NCI-H2171 (cell line): ENCODE data around the gene PRPF40A.

ENCODE experiments used
- DNase-seq: peaks from one replicate; lab custom pipeline; 2025; lab: John Stamatoyannopoulos, UW

PRPF40A gene

DNA sequence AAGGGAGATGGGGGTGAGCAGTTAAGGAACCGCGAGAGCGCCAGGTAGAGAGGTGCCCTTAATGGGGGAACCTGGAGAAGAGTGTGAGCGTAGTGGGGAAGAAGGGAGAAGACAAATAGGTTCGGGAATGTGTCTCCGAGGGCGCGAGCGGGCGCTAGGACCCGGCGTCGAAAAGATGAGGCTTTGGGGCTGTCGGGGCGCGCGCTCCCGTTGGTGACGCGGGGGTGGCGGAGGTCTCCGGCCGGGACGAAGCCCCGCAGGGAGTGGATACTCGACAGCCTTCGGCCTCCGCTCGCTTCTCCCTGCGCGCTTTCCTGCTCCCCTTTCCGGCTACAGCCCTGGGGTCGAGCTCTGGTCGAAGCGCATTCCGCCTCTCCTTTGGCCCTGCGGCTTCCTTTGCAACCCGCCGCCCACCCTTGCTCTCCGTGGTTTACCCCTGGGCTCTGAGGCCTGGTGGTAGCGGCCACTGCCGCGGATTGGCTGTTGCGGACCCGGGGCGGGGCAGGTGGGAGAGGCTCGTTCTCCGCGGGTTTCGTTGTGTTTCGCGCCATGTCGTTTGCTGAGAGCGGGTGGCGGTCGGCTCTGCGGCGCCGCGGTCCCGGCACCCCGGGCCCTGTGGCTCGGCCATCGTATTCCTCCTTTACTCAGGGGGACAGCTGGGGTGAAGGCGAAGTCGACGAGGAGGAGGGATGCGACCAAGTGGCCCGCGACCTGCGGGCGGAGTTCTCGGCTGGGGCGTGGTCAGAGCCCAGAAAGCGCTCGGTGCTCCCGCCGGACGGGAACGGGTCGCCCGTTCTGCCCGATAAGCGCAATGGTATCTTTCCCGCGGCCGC, 1.0 kb upstream of the PRPF40A start, which contains the start of gene ARL6IP6:
TSS of gene ARL6IP6 (plus strand) at position 545 of the 833 bp plus-strand sequence. CDS start at position 550, 5 bp downstream.
- peak; percentile 92 for DNase-seq

- DNase-seq, result peak; percentile 24
These were observed 445 bp downstream of the PRPF40A start for GRCh38 chr2:152716805-152717227.

GRCh38 chr2:152715854-152716428, 1.3 kb downstream of the PRPF40A start:
- no peak for DNase-seq

- DNase-seq, result no peak
These were observed 2.1 kb downstream of the PRPF40A start for GRCh38 chr2:152715112-152715511.

DNA sequence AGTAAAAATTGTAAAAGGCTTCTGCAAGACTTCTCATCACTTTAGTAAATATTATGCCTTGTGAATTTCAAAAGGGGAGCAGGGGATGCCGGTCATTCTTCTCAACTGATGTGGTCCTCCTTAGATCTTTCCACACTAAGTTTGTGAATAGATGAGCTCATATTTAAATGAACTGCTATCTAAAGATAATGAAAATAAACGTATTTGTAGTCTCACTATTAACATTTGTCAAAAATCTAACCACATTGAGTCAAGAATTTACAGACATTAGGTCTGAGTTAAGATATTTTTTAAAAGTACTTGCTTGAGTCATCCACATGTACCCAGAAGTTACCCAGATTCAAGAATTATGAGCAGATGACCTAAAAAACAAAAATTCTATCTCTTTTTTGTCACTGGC, 6.5 kb downstream of the PRPF40A start:
- DNase-seq, result no peak

- no peak for DNase-seq
These were observed 8.5 kb downstream of the PRPF40A start for GRCh38 chr2:152708742-152709141.

DNA sequence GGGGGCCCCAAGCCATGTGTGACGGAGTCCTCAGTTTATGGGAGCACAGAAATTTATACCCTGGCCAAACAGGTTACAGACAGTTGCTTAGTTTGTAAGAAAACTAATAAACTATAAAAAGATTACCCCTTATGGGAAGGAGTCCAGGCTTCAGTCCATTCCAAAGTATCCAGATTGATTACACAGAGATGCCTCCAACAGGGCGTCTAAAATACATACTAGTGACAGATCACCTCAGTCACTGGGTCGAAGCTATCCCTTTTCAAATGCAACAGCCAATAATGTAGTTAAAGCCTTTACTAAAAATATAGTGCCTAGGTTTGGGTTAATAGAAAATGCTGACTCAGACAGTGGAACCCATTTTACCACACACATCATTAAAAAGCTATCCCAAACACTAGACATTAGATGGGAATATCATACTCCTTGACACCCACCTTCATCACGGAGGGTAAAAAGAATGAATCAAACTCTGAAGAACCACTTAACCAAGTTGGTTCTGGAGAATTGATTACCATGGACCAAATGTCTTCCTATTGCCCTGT, 10.7 kb downstream of the PRPF40A start:
- no peak for DNase-seq

GRCh38 chr2:152701198-152701597, 16.1 kb downstream of the PRPF40A start:
- no peak for DNase-seq

DNA sequence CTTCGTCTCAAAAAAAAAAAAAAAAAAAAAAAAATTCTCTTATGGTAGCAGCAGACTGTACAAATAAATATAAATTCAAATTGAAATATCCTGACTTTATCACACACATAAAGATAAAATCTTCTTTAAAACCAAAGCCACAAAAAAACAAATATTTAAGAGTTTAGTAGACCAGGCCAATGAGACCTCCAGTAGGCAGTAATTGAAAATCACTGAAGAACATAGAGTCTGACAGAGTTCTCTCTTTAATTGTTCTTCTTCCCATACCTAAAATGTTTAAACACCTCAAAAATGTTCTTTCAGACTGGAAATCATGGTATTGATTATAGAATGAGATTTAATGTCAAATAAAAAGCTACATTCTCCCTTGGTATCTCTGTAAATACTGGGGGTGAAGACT, 20.8 kb downstream of the PRPF40A start:
- no peak for DNase-seq

DNA sequence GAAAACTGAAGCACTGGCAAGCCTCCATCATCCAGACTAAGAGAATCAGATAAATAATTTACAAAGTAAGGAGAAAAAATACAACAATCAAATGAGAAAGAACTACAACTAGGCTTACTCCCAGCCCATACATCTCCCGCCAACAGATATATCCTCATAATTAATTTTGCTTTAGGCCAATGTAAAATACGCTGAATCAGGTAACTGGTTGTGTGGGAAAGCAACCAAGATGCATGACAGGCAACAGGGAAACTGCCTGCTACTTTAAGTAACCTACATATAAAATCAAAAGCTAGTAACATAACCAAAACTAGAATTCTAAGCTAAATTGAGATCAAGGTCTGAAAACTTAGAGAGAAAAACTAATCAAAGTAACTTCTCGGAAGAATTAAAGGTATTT, 21.5 kb downstream of the PRPF40A start:
- DNase-seq, result no peak

GRCh38 chr2:152694161-152694661, 23.1 kb downstream of the PRPF40A start:
- no peak for DNase-seq

GRCh38 chr2:152693033-152693432, 24.2 kb downstream of the PRPF40A start:
- DNase-seq, result no peak

GRCh38 chr2:152686321-152686720, 30.9 kb downstream of the PRPF40A start:
- no peak for DNase-seq

DNA sequence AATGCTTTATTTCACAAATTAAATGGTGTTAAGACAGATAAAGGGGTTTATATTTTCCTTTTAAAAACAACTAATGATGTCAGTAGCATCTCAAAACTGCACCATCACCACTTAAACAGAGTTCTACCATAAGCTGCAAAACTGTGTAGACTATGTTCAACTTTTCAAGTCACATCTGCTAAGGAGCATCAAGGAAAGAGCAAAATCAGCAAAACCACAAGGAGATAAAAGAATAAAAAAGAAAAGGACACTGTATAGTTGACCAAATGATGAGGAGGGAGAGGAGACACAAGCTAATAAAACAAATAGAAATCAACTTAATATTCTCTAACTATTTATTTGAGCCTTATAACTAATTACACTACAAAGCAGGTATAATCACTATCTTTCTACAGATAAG, 33.9 kb downstream of the PRPF40A start:
- no peak for DNase-seq

- DNase-seq, result no peak
These were observed 34.6 kb downstream of the PRPF40A start for GRCh38 chr2:152682663-152683062.

- no peak for DNase-seq
These were observed 38.5 kb downstream of the PRPF40A start for GRCh38 chr2:152678808-152679207.

DNA sequence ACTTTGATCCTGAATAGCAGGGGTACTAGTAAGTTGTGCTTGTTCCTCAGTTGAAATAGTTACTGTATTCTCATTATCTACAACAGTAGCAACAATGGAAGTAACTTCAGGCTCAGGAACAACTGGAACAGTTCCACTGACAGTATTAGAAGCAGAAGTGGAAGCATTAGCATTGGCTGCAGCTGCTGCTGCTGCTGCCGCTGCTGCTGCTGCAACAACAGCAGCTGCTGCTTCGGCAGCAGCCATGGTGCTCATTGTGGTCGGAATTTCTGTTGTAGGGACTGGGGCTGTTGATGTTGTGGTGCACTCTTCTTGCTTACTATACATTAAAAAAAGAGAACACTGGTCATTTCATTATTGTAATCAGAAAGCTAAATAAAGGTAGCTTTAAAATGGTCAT, 40.8 kb downstream of the PRPF40A start:
- no peak for DNase-seq

DNA sequence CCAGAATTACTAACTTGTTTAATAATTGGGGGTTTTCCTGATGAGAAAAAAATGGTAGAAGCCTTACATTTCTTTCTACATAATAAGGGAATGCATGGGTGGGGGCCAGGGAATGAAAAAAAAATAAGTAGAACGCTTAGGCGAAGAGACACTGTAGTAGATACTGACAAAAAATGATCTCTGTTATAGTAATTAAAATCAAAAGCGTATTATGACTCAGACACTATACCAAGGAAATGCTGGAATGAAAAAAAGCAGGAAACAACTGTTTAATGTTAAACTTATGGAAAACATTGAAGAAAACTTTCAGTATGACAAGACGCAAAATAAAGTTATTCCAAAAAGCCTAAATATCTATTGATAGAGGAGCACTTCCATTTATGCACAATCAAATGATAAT, 42.9 kb downstream of the PRPF40A start:
- no peak for DNase-seq

DNA sequence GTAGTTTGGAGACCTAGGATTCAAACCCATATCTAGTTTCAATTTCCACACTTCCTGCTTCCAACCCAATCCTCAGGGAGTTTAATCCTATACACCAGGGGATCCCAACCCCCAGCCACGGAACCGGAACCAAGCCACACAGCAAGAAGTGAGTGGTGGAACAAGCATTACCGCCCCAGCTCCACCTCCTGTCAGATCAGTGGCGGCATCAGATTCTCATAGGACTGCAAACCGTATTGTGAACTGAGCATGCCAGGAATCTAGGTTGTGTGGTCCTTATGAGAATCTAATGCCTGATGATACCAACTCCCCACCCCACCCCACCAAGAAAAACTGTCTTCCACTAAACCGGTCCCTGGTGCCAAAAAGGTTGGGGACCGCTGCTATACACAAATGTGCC, 52.5 kb downstream of the PRPF40A start:
- no peak for DNase-seq

- no peak for DNase-seq
These were observed 56.2 kb downstream of the PRPF40A start for GRCh38 chr2:152661076-152661475.

GRCh38 chr2:152658221-152658620, 59.0 kb downstream of the PRPF40A start:
- DNase-seq, result no peak

DNA sequence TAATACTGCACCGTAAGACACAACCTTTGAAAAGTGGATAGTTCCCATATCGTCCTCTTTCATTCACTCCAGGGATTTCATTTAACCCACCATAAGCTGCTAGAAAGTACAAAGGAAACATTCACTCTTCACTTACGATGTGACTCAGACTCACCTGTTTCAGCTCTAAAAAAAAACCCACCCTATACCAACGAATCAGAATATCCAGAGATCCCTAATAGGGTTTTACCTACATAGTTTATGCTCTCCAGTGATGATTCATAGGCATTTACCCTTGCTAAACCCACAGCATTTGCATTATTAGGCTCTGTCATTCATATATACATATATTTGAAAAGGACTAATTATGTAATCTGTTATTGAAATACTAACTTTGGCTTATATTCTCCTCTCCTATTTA, 60.2 kb downstream of the PRPF40A start:
- DNase-seq, result no peak

- no peak for DNase-seq
These were observed 61.4 kb downstream of the PRPF40A start for GRCh38 chr2:152655880-152656279.
